Caco-2 (cell line): ENCODE measurements around the gene MRRF. TPM values are rescaled to one million over a fixed set of nuclear protein-coding genes. Genes with fewer than 3 reads are reported as not detected.

Experiments used
- BruUV-seq: library from RNA; stranded (reverse); fragments of 400-500 nt; replicated peaks from 2 replicates; lab custom pipeline; 2021; lab: Mats Ljungman, UMichigan
- CTCF ChIA-PET: fragments of 300-600 bp; sonication (Branson Sonifier 250); formaldehyde crosslinking; loops from one replicate; lab custom pipeline; 2022; ENCODE audit warnings: antibody characterized with exemption; lab: Charles Lee
- POLR2A ChIA-PET: fragments of 300-600 bp; sonication (Branson Sonifier 250); formaldehyde crosslinking; loops from one replicate; lab custom pipeline; 2022; ENCODE audit warnings: antibody characterized with exemption; lab: Charles Lee
- DNase-seq, 2 experiments: peaks; one replicate each; pipeline versions ENCODE4 v3.0.0 to v3.0.0-alpha.2; 2020 to 2022
- H3K27me3 ChIP-seq: replicated peaks from 2 replicates; pipeline ENCODE4 v1.6.0; 2011; ENCODE audit warnings: low read length; ENCODE audit not compliant: control insufficient read depth, insufficient read depth
- H3K36me3 ChIP-seq: 2 replicates; pipeline ENCODE4 v1.5.1; 2011; ENCODE audit warnings: low read length; ENCODE audit not compliant: control insufficient read depth, insufficient read depth
- H3K4me1 ChIP-seq: fragments of 250-450 bp; sonication (Bioruptor Pico); 2 replicates; pipeline ENCODE4 v1.5.1; 2020; ENCODE audit warnings: mild to moderate bottlenecking
- H3K4me3 ChIP-seq: 2 replicates; pipeline ENCODE4 v1.5.1; 2011; ENCODE audit warnings: low read depth, mild to moderate bottlenecking, control low read depth, low read length
- H3K9me3 ChIP-seq: fragments of 250-450 bp; sonication (Bioruptor Pico); 2 replicates; pipeline ENCODE4 v1.5.1; 2020; ENCODE audit warnings: mild to moderate bottlenecking, moderate library complexity
- H3K27ac Mint-ChIP-seq: one replicate; pipeline ENCODE4 v1.8.0; 2022; ENCODE audit warnings: mixed read lengths; ENCODE audit not compliant: unreplicated experiment
- H3K27me3 Mint-ChIP-seq: one replicate; pipeline ENCODE4 v1.8.0; 2022; ENCODE audit warnings: mixed read lengths; ENCODE audit not compliant: insufficient read depth, unreplicated experiment
- H3K36me3 Mint-ChIP-seq: one replicate; pipeline ENCODE4 v1.8.0; 2022; ENCODE audit warnings: mild to moderate bottlenecking, mixed read lengths; ENCODE audit not compliant: insufficient read depth, unreplicated experiment
- H3K4me1 Mint-ChIP-seq: one replicate; pipeline ENCODE4 v1.8.0; 2022; ENCODE audit warnings: low read depth, mixed read lengths; ENCODE audit not compliant: unreplicated experiment
- H3K4me3 Mint-ChIP-seq: one replicate; pipeline ENCODE4 v1.8.0; 2022; ENCODE audit warnings: mild to moderate bottlenecking, moderate library complexity, mixed read lengths; ENCODE audit not compliant: unreplicated experiment
- H3K9me3 Mint-ChIP-seq: one replicate; pipeline ENCODE4 v1.8.0; 2022; ENCODE audit warnings: mixed read lengths; ENCODE audit not compliant: unreplicated experiment
- CTCF ChIP-seq, 2 experiments: fragments of 200-600 bp in 1 of 2; IDR thresholded peaks; 1 replicate in 1 of 2; 2 replicates in 1 of 2; pipeline versions ENCODE4 v1.5.1 to v1.8.0; 2011 to 2022; ENCODE audit warnings: antibody characterized with exemption in 1 of 2, control low read depth in 1 of 2, inconsistent platforms in 1 of 2, low read depth in 1 of 2, low read length in 1 of 2, mild to moderate bottlenecking in 1 of 2, moderate library complexity in 1 of 2; ENCODE audit not compliant: insufficient read depth in 1 of 2, severe bottlenecking in 1 of 2, unreplicated experiment in 1 of 2
- intact Hi-C: fragments of 100-400 bp; cut with micrococcal nuclease; formaldehyde crosslinking; loops from one replicate; pipeline ENCODE4 v1.10.0; 2022; ENCODE audit not compliant: unreplicated experiment
- total RNA-seq: library from RNA; stranded (reverse); gene quantifications from 2 replicates; pipeline ENCODE4 v1.2.3, GENCODE V29; 2022

The MRRF gene
- total RNA-seq, 1 experiment from 2014 or later = 64.6 TPM

- Mint-ChIP-seq H3K36me3 (no peaks in the 10 kb centered on the region), H3K27ac (no peak overlapping the region), H3K4me3 (no peak overlapping the region), H3K4me1 (no peaks in the 10 kb centered on the region), H3K9me3 (no peaks in the 10 kb centered on the region), H3K27me3 (peaks cover 5% of the 10 kb centered on the region)
- DNase-seq = no peak
- BruUV-seq = no TSS peak
- ChIA-PET POLR2A (no interaction called here), CTCF (interaction anchor here (1.0 to 2.4 kb wide), 2 partner anchors 9 to 11 kb away, joined by 3 to 6 read pairs; no protein-coding TSS in a partner anchor)
- H3K36me3 ChIP-seq = no peaks in the 10 kb centered on the region
- H3K4me1 ChIP-seq = no peaks in the 10 kb centered on the region
- intact Hi-C loops = loop anchor here (5.0 kb wide), 1 partner anchor 1988 kb away; no protein-coding TSS in a partner anchor
- TF ChIP-seq CTCF (IDR thresholded peaks at IDR 0.05; ENCODE audit: insufficient read depth in 1 of 2, low read depth in 1 of 2, low read length in 1 of 2, severe bottlenecking in 1 of 2, unreplicated experiment in 1 of 2) = no peak
- H3K9me3 ChIP-seq = no peaks in the 10 kb centered on the region
- H3K27me3 ChIP-seq = no peaks in the 10 kb centered on the region
- H3K4me3 ChIP-seq = no peak overlapping the region
Measured at GRCh38 chr9:122338994-122339393, 74.3 kb downstream of the MRRF start.

- no peak for TF ChIP-seq CTCF (IDR thresholded peaks at IDR 0.05; ENCODE audit: insufficient read depth in 1 of 2, low read depth in 1 of 2, low read length in 1 of 2, severe bottlenecking in 1 of 2, unreplicated experiment in 1 of 2)
- DNase-seq = no peak
- no peaks in the 10 kb centered on the region for H3K4me1 Mint-ChIP-seq
- ChIA-PET CTCF (interaction anchor here (1.0 to 2.4 kb wide), 2 partner anchors 9 to 11 kb away, joined by 3 to 6 read pairs; no protein-coding TSS in a partner anchor), POLR2A (no interaction called here)
- Histone ChIP-seq H3K36me3 (no peaks in the 10 kb centered on the region), H3K27me3 (no peaks in the 10 kb centered on the region), H3K4me3 (no peak overlapping the region), H3K4me1 (no peaks in the 10 kb centered on the region), H3K9me3 (no peaks in the 10 kb centered on the region)
- no peak overlapping the region for H3K4me3 Mint-ChIP-seq
- H3K36me3 Mint-ChIP-seq = no peaks in the 10 kb centered on the region
- peaks cover 5% of the 10 kb centered on the region for H3K27me3 Mint-ChIP-seq
- no peaks in the 10 kb centered on the region for H3K9me3 Mint-ChIP-seq
- no TSS peak for BruUV-seq
- H3K27ac Mint-ChIP-seq = no peak overlapping the region
- intact Hi-C loops = loop anchor here (5.0 kb wide), 1 partner anchor 1988 kb away; no protein-coding TSS in a partner anchor
Measured at GRCh38 chr9:122339579-122339978, 74.9 kb downstream of the MRRF start.

GRCh38 chr9:122340161-122340560 is 75.5 kb downstream of the MRRF start:
- BruUV-seq = no TSS peak
- intact Hi-C loops = no loop called here
- POLR2A ChIA-PET = no interaction called here
- Mint-ChIP-seq H3K4me3 (no peak overlapping the region), H3K9me3 (no peaks in the 10 kb centered on the region), H3K36me3 (no peaks in the 10 kb centered on the region), H3K4me1 (no peaks in the 10 kb centered on the region), H3K27ac (no peak overlapping the region), H3K27me3 (peaks cover 5% of the 10 kb centered on the region)
- CTCF ChIA-PET = interaction anchor here (1.0 to 2.4 kb wide), 3 partner anchors 10 to 241 kb away, joined by 3 to 6 read pairs (median 3); no protein-coding TSS in a partner anchor
- H3K4me3 ChIP-seq = no peak overlapping the region
- no peaks in the 10 kb centered on the region for H3K9me3 ChIP-seq
- DNase-seq = no peak
- no peaks in the 10 kb centered on the region for H3K27me3 ChIP-seq
- TF ChIP-seq CTCF (IDR thresholded peaks at IDR 0.05; ENCODE audit: insufficient read depth in 1 of 2, low read depth in 1 of 2, low read length in 1 of 2, severe bottlenecking in 1 of 2, unreplicated experiment in 1 of 2) = no peak
- no peaks in the 10 kb centered on the region for H3K36me3 ChIP-seq
- no peaks in the 10 kb centered on the region for H3K4me1 ChIP-seq
